Measurements from ENCODE around the gene BBS1. TPM values are rescaled to one million over a fixed set of nuclear protein-coding genes. Genes with fewer than 3 reads are reported as not detected.

The BBS1 gene
- total RNA-seq, 4 donors from 2014 or later = 83.2 to 200 (median 165) TPM

DNA sequence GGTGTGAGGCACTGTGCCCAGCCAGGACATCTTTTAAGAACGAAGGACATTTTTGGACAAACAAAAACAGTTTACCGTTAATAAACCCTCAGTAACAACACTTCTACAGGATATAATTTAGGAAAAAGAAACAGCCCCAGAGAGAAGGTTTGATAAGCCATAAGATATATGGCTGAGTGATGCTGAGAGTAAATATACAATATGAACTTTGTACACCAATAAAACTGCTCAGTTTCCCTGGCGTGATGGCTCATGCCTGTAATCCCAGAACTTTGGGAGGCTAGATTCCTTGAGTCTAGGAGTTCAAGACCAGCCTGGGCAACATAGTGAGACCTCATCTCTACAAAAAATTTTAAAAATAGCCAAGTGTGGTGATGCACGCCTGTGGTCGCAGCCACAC lies 11.9 kb upstream of the BBS1 start:
- Histone ChIP-seq H3K9me3 (no peaks in the 10 kb centered on the region), H3K27me3 (no peaks in the 10 kb centered on the region), H3K36me3 (peaks cover 8 to 22% of the 10 kb centered on the region in 2 donors), H3K4me1 (no peaks in the 10 kb centered on the region), H3K27ac (no peak overlapping the region), H3K4me3 (replicated peaks in 1 of 3) (no peak overlapping the region)
- WGBS, 2 donors = 95 to 97% methylated on average over 5 of the region's 5 CpGs
- DNase-seq = no peak
- TF ChIP-seq POLR2A (IDR thresholded peaks at IDR 0.05) = no peak
- TF ChIP-seq, protein P1, sequence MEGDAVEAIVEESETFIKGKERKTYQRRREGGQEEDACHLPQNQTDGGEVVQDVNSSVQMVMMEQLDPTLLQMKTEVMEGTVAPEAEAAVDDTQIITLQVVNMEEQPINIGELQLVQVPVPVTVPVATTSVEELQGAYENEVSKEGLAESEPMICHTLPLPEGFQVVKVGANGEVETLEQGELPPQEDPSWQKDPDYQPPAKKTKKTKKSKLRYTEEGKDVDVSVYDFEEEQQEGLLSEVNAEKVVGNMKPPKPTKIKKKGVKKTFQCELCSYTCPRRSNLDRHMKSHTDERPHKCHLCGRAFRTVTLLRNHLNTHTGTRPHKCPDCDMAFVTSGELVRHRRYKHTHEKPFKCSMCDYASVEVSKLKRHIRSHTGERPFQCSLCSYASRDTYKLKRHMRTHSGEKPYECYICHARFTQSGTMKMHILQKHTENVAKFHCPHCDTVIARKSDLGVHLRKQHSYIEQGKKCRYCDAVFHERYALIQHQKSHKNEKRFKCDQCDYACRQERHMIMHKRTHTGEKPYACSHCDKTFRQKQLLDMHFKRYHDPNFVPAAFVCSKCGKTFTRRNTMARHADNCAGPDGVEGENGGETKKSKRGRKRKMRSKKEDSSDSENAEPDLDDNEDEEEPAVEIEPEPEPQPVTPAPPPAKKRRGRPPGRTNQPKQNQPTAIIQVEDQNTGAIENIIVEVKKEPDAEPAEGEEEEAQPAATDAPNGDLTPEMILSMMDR (IDR thresholded peaks at IDR 0.05) = no peak
- intact Hi-C loops (cut with DNase I) = no loop called here

DNA sequence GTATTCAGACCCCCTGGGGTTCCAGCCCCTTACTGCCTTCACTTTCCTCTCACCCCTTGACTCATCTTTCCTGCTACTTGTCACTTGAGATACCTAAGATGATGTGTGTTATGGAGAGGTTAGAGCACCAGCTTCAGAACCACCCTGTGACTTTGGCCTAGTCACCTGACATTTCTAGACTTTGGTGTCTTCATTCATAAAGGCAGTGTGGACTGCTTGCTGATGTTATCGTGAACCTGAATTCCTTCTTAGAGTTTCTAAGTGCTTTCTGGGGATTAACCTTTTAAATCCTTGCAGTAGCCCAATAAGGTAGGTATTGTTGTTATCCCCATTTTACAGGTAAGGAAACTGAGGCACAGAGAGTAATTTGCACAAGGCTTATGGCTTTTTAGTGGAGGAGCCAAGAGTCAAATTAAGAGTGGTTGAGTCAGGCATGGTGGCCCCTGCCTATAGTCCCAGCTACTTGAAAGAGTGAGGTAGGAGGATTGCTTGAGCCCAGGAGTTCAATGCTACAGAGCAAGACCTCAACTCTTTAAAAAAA lies 5.1 kb upstream of the BBS1 start:
- 90 to 95% methylated on average over 1 of the region's 1 CpG for WGBS, 2 donors

DNA sequence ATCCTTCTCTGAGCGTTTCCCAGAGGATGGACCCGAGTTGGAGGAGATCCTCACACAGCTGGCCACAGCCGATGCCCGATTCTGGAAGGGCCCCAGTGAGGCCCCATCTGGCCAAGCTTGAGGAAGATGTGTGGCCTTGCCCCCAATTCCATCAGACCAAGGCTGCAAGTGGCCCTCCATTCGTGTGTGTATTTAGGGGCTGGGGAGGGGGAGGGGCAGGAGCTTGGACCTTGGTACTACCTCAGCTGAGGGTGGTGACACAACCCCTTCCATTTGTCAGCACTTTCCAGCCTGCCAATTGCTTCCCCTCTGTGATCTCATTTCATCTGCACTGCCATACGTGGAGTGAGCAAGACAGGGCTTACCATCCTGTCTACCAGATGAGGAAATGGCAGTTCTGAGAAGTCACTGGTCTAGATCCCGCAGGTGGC lies 1.3 kb upstream of the BBS1 start:
- no peak overlapping the region for H3K27ac ChIP-seq
- TF ChIP-seq, protein P1 (IDR thresholded peaks at IDR 0.05) = no peak
- TF ChIP-seq POLR2A (IDR thresholded peaks at IDR 0.05) = no peak
- 86 to 90% methylated on average over 5 to 7 of the region's 7 CpGs for WGBS, 2 donors

More for the DNA sequence above, 5.1 kb upstream of the BBS1 start:
- Histone ChIP-seq H3K4me3 (replicated peaks in 1 of 3) (no peak overlapping the region), H3K9me3 (no peaks in the 10 kb centered on the region), H3K36me3 (peaks cover 1 to 3% of the 10 kb centered on the region in 2 donors), H3K27ac (no peak overlapping the region), H3K27me3 (no peaks in the 10 kb centered on the region), H3K4me1 (peaks cover 0 to 3% of the 10 kb centered on the region in 2 donors)
- DNase-seq = no peak
- intact Hi-C loops (cut with DNase I) = no loop called here
- TF ChIP-seq, protein P1 (IDR thresholded peaks at IDR 0.05) = no peak
- no peak for TF ChIP-seq POLR2A (IDR thresholded peaks at IDR 0.05)

DNA sequence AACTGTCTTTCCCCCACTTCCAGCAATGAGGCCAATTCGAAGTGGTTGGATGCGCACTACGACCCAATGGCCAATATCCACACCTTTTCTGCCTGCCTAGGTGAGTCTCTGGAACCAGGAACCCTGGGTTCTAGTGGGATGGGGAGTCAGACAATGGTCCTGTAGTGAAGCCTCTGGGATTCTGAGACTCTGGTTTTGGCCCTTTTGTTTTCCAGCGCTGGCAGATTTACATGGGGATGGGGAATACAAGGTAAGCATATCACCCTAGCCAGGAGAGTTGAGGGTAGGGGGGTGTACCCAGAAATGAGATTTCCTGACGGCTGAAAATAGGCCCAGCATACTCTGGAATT lies 530 bp downstream of the BBS1 start:
- Histone ChIP-seq H3K27me3 (no peaks in the 10 kb centered on the region), H3K4me1 (peaks cover 0 to 10% of the 10 kb centered on the region in 2 donors), H3K36me3 (peaks cover 0 to 5% of the 10 kb centered on the region in 2 donors), H3K4me3 (replicated peaks in 1 of 3) (peak overlapping the region; percentile 55 to 75 (median 75)), H3K27ac (peak overlapping the region in 1 of 3 donors; percentile 59), H3K9me3 (no peaks in the 10 kb centered on the region)
- TF ChIP-seq, protein P1 (IDR thresholded peaks at IDR 0.05) = no peak
- TF ChIP-seq POLR2A (IDR thresholded peaks at IDR 0.05) = no peak
- WGBS, 2 donors = 3 to 7% methylated on average over 5 of the region's 5 CpGs
- intact Hi-C loops (cut with DNase I) = no loop called here
- no peak for DNase-seq

More for the DNA sequence above, 1.3 kb upstream of the BBS1 start:
- intact Hi-C loops (cut with DNase I) = no loop called here
- H3K4me3 ChIP-seq (replicated peaks in 1 of 3) = no peak overlapping the region
- peaks cover 0 to 3% of the 10 kb centered on the region in 2 donors for H3K36me3 ChIP-seq
- no peak for DNase-seq
- no peaks in the 10 kb centered on the region for H3K9me3 ChIP-seq
- H3K27me3 ChIP-seq = no peaks in the 10 kb centered on the region
- peaks cover 0 to 10% of the 10 kb centered on the region in 2 donors for H3K4me1 ChIP-seq

DNA sequence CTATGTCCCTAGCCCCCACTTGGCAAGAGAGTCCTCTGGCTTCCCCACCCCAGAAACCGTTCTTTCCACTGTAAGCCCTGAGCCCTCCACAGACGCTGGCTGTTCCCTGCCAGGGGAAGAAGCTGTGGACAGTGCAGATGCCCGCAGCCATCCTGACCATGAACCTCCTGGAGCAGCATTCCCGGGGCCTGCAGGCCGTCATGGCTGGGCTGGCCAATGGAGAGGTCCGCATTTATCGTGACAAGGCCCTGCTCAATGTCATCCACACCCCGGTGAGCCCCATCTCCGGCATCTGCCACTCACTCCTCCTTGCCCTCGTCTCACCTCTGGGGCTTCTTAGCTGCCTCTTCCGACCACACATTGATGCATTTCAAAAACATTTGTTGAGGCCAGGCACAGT lies 13.2 kb downstream of the BBS1 start:
- Histone ChIP-seq H3K4me3 (replicated peaks in 1 of 3) (no peak overlapping the region), H3K4me1 (no peaks in the 10 kb centered on the region), H3K36me3 (peaks cover 32 to 38% of the 10 kb centered on the region in 2 donors), H3K27ac (no peak overlapping the region), H3K27me3 (no peaks in the 10 kb centered on the region), H3K9me3 (no peaks in the 10 kb centered on the region)
- TF ChIP-seq POLR2A (IDR thresholded peaks at IDR 0.05) = no peak
- TF ChIP-seq, protein P1 (IDR thresholded peaks at IDR 0.05) = no peak
- DNase-seq = no peak
- 90 to 92% methylated on average over 10 to 11 of the region's 11 CpGs for WGBS, 2 donors
- intact Hi-C loops (cut with DNase I) = no loop called here
